Adrenal gland (tissue), 12 donors: ENCODE data around the gene MAP3K9. TPM values are rescaled to one million over a fixed set of nuclear protein-coding genes. Genes with fewer than 3 reads are reported as not detected.

ENCODE experiments used
- DNase-seq, 7 donors: peaks; one replicate each; pipeline ENCODE4 v3.0.0-alpha.2; 2019 to 2020
- H3K27ac ChIP-seq, 5 donors: fragments of 200-600 bp; sonication (generic) in 4 of 5; 1 replicate in 3 of 5; 2 replicates in 2 of 5; pipeline versions ENCODE4 v1.5.1 to v1.8.0; 2016 to 2020; ENCODE audit warnings: mild to moderate bottlenecking in 1 of 5
- H3K27me3 ChIP-seq: fragments of 200-600 bp; 2 replicates; pipeline ENCODE4 v1.8.0; 2021
- H3K36me3 ChIP-seq, 2 donors: fragments of 200-600 bp; replicated peaks in 1 of 2; 1 replicate in 1 of 2; 2 replicates in 1 of 2; pipeline versions ENCODE4 v1.5.1 to v1.8.0; 2018 to 2022
- H3K4me1 ChIP-seq, 2 donors: fragments of 200-600 bp; replicated peaks in 1 of 2; 1 replicate in 1 of 2; 2 replicates in 1 of 2; pipeline versions ENCODE4 v1.5.1 to v1.8.0; 2018 to 2021
- H3K4me3 ChIP-seq, 4 donors: fragments of 200-600 bp; sonication (generic) in 3 of 4; one replicate each; pipeline ENCODE4 v1.5.1; 2016 to 2018
- H3K9me3 ChIP-seq, 3 donors: fragments of 200-600 bp; sonication (generic) in 1 of 3; replicated peaks in 1 of 3; 1 replicate in 2 of 3; 2 replicates in 1 of 3; pipeline versions ENCODE4 v1.5.1 to v1.8.0; 2016 to 2021
- CTCF ChIP-seq, 6 experiments: fragments of 450-650 bp in 4 of 6; fragments of 200-600 bp in 2 of 6; sonication (generic) in 1 of 6; IDR thresholded peaks; 1 replicate in 5 of 6; 2 replicates in 1 of 6; pipeline versions ENCODE4 v1.5.1 to v1.8.0; 2016 to 2021; ENCODE audit warnings: antibody characterized with exemption in 6 of 6, mild to moderate bottlenecking in 2 of 6, moderate library complexity in 1 of 6
- POLR2A ChIP-seq, 2 donors: fragments of 450-650 bp; IDR thresholded peaks; one replicate each; pipeline ENCODE4 v1.6.1; 2017; ENCODE audit warnings: antibody characterized with exemption in 2 of 2, mild to moderate bottlenecking in 2 of 2, moderate library complexity in 1 of 2
- WGBS, 4 donors: extraction: QIAGEN DNeasy Blood & Tissue Kit in 2 of 4; methylation state at CpG; one replicate each; pipeline versions ENCODE4 v1.1.5 to v1.1.7; 2013 to 2017; 5-methylcytosine and 5-hydroxymethylcytosine counted together
- intact Hi-C, 2 donors: fragments of 100-400 bp; cut with DNase I; formaldehyde crosslinking; loops; one replicate each; pipeline versions ENCODE4 v1.14.1 to v1.15.0; 2022 to 2023
- polyA plus RNA-seq, 3 donors: library from polyadenylated mRNA; stranded (reverse); fragments of 200-250 nt in 2 of 3; fragments of 350-450 nt in 1 of 3; fragmentation: Illumina TruSeq in 1 of 3; extraction: RNeasy Lipid Tissue Mini Kit (QIAGEN cat#74804) in 1 of 3; gene quantifications; one replicate each; pipeline ENCODE4 v1.2.3, GENCODE V29; 2013 to 2014
- total RNA-seq, 9 donors: library from RNA; depleted of rRNA in 4 of 9; stranded (reverse); fragments of >200 nt in 4 of 9; fragments of 120-200 nt in 1 of 9; fragmentation: NEBNext Ultra II Directional in 1 of 9; extraction: Animal tissue kit (Norgen Biotek cat#: 25700) in 1 of 9; gene quantifications; one replicate each; pipeline versions ENCODE4 v1.1.0 to v1.2.4, GENCODE V29; 2013 to 2023
- donor health status: healthy with polysubstance abuse.
- donor health status: Bipolar disorder and iron deficiency.
- donor health status: DM: yes; HTN: yes; CAD: no.
- donor health status: DM: no; HTN: no; CAD: no.
- donor health status: DM: no; HTN: no; CAD: no.
- donor health status: DM: yes; HTN: yes; CAD: no.

MAP3K9 gene
- total and polyA plus RNA-seq, 12 donors, result 0.67 to 6.7 (median 2.9) TPM

GRCh38 chr14:70827347-70827746 is 18.0 kb upstream of the MAP3K9 start:
- no peak for DNase-seq
- no peak for TF ChIP-seq POLR2A (IDR thresholded peaks at IDR 0.05)
- no peak for TF ChIP-seq CTCF (IDR thresholded peaks at IDR 0.05)
- intact Hi-C loops, result loop anchor here in 1 of 2 donors (10.0 kb wide), 2 partner anchors 67 to 137 kb away; no protein-coding TSS in a partner anchor

GRCh38 chr14:70823281-70823680 is 14.0 kb upstream of the MAP3K9 start:
- TF ChIP-seq CTCF (IDR thresholded peaks at IDR 0.05) (no peak), POLR2A (IDR thresholded peaks at IDR 0.05) (no peak)
- DNase-seq, result no peak
- Histone ChIP-seq H3K4me1 (peaks cover 7 to 8% of the 10 kb centered on the region in 2 donors), H3K27ac (no peak overlapping the region), H3K27me3 (no peaks in the 10 kb centered on the region), H3K4me3 (no peak overlapping the region), H3K9me3 (no peaks in the 10 kb centered on the region), H3K36me3 (no peaks in the 10 kb centered on the region)
- intact Hi-C loops, result loop anchor here (5.0 to 10.0 kb wide), 3 partner anchors 72 to 149 kb away; no protein-coding TSS in a partner anchor
- WGBS, 4 donors, result 54 to 84% (median 74%) methylated on average over 4 of the region's 4 CpGs

More at GRCh38 chr14:70827347-70827746, 18.0 kb upstream of the MAP3K9 start:
- Histone ChIP-seq H3K4me1 (peaks cover 0 to 3% of the 10 kb centered on the region in 2 donors), H3K4me3 (no peak overlapping the region), H3K27me3 (no peaks in the 10 kb centered on the region), H3K36me3 (no peaks in the 10 kb centered on the region), H3K27ac (no peak overlapping the region), H3K9me3 (no peaks in the 10 kb centered on the region)

GRCh38 chr14:70822530-70823185 is 13.3 kb upstream of the MAP3K9 start:
- TF ChIP-seq CTCF (IDR thresholded peaks at IDR 0.05), result no peak
- TF ChIP-seq POLR2A (IDR thresholded peaks at IDR 0.05), result no peak
- intact Hi-C loops, result loop anchor here (5.0 to 10.0 kb wide), 3 partner anchors 72 to 150 kb away; no protein-coding TSS in a partner anchor
- peak overlapping the region in 2 of 4 donors; percentile 42 to 85 for H3K4me3 ChIP-seq
- no peaks in the 10 kb centered on the region for H3K36me3 ChIP-seq
- DNase-seq, result peak in 5 of 7 donors; percentile 24 to 42 (median 31)
- H3K4me1 ChIP-seq, result peaks cover 7 to 8% of the 10 kb centered on the region in 2 donors
- H3K27me3 ChIP-seq, result no peaks in the 10 kb centered on the region
- no peaks in the 10 kb centered on the region for H3K9me3 ChIP-seq
- WGBS, 4 donors, result 6 to 16% (median 10%) methylated on average over 7 to 26 of the region's 26 CpGs
- no peak overlapping the region for H3K27ac ChIP-seq

- intact Hi-C loops, result loop anchor here (5.0 to 10.0 kb wide), 3 partner anchors 73 to 150 kb away; no protein-coding TSS in a partner anchor
- Histone ChIP-seq H3K9me3 (no peaks in the 10 kb centered on the region), H3K36me3 (no peaks in the 10 kb centered on the region), H3K27ac (peak overlapping the region in 1 of 5 donors; percentile 12), H3K4me1 (peaks cover 7 to 8% of the 10 kb centered on the region in 2 donors), H3K4me3 (peak overlapping the region; percentile 4 to 85 (median 26)), H3K27me3 (no peaks in the 10 kb centered on the region)
- DNase-seq, result peak; percentile 64 to 81 (median 69)
- no peak for TF ChIP-seq CTCF (IDR thresholded peaks at IDR 0.05)
- TF ChIP-seq POLR2A (IDR thresholded peaks at IDR 0.05), result peak; percentile 17 to 40
- 1 to 2% (median 2%) methylated on average over 25 to 77 of the region's 77 CpGs for WGBS, 4 donors
Observed at GRCh38 chr14:70821584-70822529, 12.5 kb upstream of the MAP3K9 start.
